Activated B cell treated with CpG ODN at 0.5 μM for 24 hours (primary cell): ENCODE results near the gene ADGRE1. TPM values are rescaled to one million over a fixed set of nuclear protein-coding genes. Genes with fewer than 3 reads are reported as not detected.
A peak's percentile ranks its signal among the peaks of the same experiment; 100 is the strongest.

Source experiments
- ATAC-seq: fragments of 200-7000 bp; cut with Tn5 transposase; one replicate; pipeline ENCODE4 v1.10.0; 2021; ENCODE audit warnings: low read depth, mild to moderate bottlenecking, moderate library complexity
- CTCF ChIA-PET: fragments of 350-600 bp; sonication (Branson Sonifier 250); formaldehyde crosslinking; loops from one replicate; lab custom pipeline; 2021; ENCODE audit warnings: antibody characterized with exemption; lab: Charles Lee
- POLR2A ChIA-PET: fragments of 350-600 bp; sonication (Branson Sonifier 250); formaldehyde crosslinking; loops from one replicate; lab custom pipeline; 2021; ENCODE audit warnings: antibody characterized with exemption; lab: Charles Lee
- DNase-seq: peaks from one replicate; pipeline ENCODE4 v3.0.0; 2022
- H3K27ac Mint-ChIP-seq: one replicate; pipeline ENCODE4 v1.8.0; 2020; ENCODE audit warnings: mixed read lengths
- H3K27me3 Mint-ChIP-seq: one replicate; pipeline ENCODE4 v1.8.0; 2021; ENCODE audit warnings: mixed read lengths
- H3K36me3 Mint-ChIP-seq: one replicate; pipeline ENCODE4 v1.8.0; 2021; ENCODE audit warnings: low read depth, mixed read lengths
- H3K4me1 Mint-ChIP-seq: one replicate; pipeline ENCODE4 v1.8.0; 2021; ENCODE audit warnings: mixed read lengths
- H3K4me3 Mint-ChIP-seq: one replicate; pipeline ENCODE4 v1.8.0; 2020; ENCODE audit warnings: mild to moderate bottlenecking, mixed read lengths
- H3K9me3 Mint-ChIP-seq: one replicate; pipeline ENCODE4 v1.8.0; 2020; ENCODE audit warnings: mixed read lengths
- CTCF ChIP-seq: fragments of 200-600 bp; IDR thresholded peaks from one replicate; pipeline ENCODE4 v1.8.0; 2022; ENCODE audit warnings: antibody characterized with exemption, mild to moderate bottlenecking
- intact Hi-C: fragments of 100-400 bp; cut with micrococcal nuclease; formaldehyde crosslinking; loops from one replicate; pipeline ENCODE4 v1.15.1; 2024
- total RNA-seq: library from RNA; stranded (reverse); gene quantifications from 2 replicates; pipeline ENCODE4 v1.2.3, GENCODE V29; 2022

The ADGRE1 gene
- 0.15 and 0.18 TPM in 2 replicates for total RNA-seq

GRCh38 chr19:6887316-6887715 is at the start of gene ADGRE1:
Gene ADGRE1, plus strand, starts transcription at chr19:6887579. Its CDS starts 30 bp downstream, at chr19:6887609.
- H3K27me3 Mint-ChIP-seq = peaks cover 16% of the 10 kb centered on the region
- no peak for TF ChIP-seq CTCF
- peaks cover 8% of the 10 kb centered on the region for H3K4me1 Mint-ChIP-seq
- H3K27ac Mint-ChIP-seq = no peak within 1 kb of the TSS
- DNase-seq = no peak
- intact Hi-C loops = no loop called here
- ATAC-seq = no peak
- peaks cover 8% of the 10 kb centered on the region for H3K9me3 Mint-ChIP-seq
- POLR2A ChIA-PET = no interaction called here
- no peak within 1 kb of the TSS for H3K4me3 Mint-ChIP-seq
- CTCF ChIA-PET = no interaction called here
- H3K36me3 Mint-ChIP-seq = no peaks in the 10 kb centered on the region

GRCh38 chr19:6838062-6838655 is 49.2 kb upstream of the ADGRE1 start:
- no peak for DNase-seq
- no peak for TF ChIP-seq CTCF
- no peaks in the 10 kb centered on the region for H3K9me3 Mint-ChIP-seq
- H3K4me3 Mint-ChIP-seq = no peak overlapping the region
- H3K4me1 Mint-ChIP-seq = no peaks in the 10 kb centered on the region
- POLR2A ChIA-PET = interaction anchor here (0.8 to 1.1 kb wide), 2 partner anchors 15 to 652 kb away, joined by 3 to 4 read pairs; no protein-coding TSS in a partner anchor
- H3K36me3 Mint-ChIP-seq = peaks cover 64% of the 10 kb centered on the region
- H3K27me3 Mint-ChIP-seq = no peaks in the 10 kb centered on the region
- CTCF ChIA-PET = no interaction called here
- no peak overlapping the region for H3K27ac Mint-ChIP-seq
- no peak for ATAC-seq
- intact Hi-C loops = no loop called here

- ChIA-PET CTCF (interaction anchor here (0.9 kb wide), 1 partner anchor 104 kb away, joined by 3 read pairs; no protein-coding TSS in a partner anchor), POLR2A (interaction anchor here (0.7 to 1.1 kb wide), 3 partner anchors 21 to 318 kb away, joined by 3 to 7 read pairs (median 5); no protein-coding TSS in a partner anchor)
- ATAC-seq = no peak
Measured at GRCh38 chr19:6842871-6843607, 44.3 kb upstream of the ADGRE1 start.

GRCh38 chr19:6847828-6848200 is 39.6 kb upstream of the ADGRE1 start:
- ATAC-seq (no peak), DNase-seq (no peak)
- intact Hi-C loops = no loop called here
- Mint-ChIP-seq H3K36me3 (peaks cover 55% of the 10 kb centered on the region), H3K27me3 (no peaks in the 10 kb centered on the region), H3K9me3 (no peaks in the 10 kb centered on the region), H3K4me3 (no peak overlapping the region), H3K4me1 (no peaks in the 10 kb centered on the region), H3K27ac (no peak overlapping the region)
- ChIA-PET POLR2A (no interaction called here), CTCF (no interaction called here)
- no peak for TF ChIP-seq CTCF

More at GRCh38 chr19:6842871-6843607, 44.3 kb upstream of the ADGRE1 start:
- H3K27ac Mint-ChIP-seq = peak overlapping the region; percentile 64
- no peak overlapping the region for H3K4me3 Mint-ChIP-seq
- TF ChIP-seq CTCF = no peak
- H3K4me1 Mint-ChIP-seq = no peaks in the 10 kb centered on the region
- H3K9me3 Mint-ChIP-seq = no peaks in the 10 kb centered on the region
- H3K36me3 Mint-ChIP-seq = peaks cover 50% of the 10 kb centered on the region
- intact Hi-C loops = no loop called here
- H3K27me3 Mint-ChIP-seq = no peaks in the 10 kb centered on the region
- no peak for DNase-seq

- no peak for TF ChIP-seq CTCF
- POLR2A ChIA-PET = interaction anchor here (1.0 kb wide), 1 partner anchor 77 kb away, joined by 3 read pairs; the partner anchor contains the start of gene VAV1
- intact Hi-C loops = no loop called here
- DNase-seq (no peak), ATAC-seq (no peak)
- no peak overlapping the region for H3K4me3 Mint-ChIP-seq
- no peaks in the 10 kb centered on the region for H3K4me1 Mint-ChIP-seq
- no peak overlapping the region for H3K27ac Mint-ChIP-seq
- H3K36me3 Mint-ChIP-seq = peaks cover 53% of the 10 kb centered on the region
- H3K9me3 Mint-ChIP-seq = no peaks in the 10 kb centered on the region
- no peaks in the 10 kb centered on the region for H3K27me3 Mint-ChIP-seq
- CTCF ChIA-PET = no interaction called here
Measured at GRCh38 chr19:6848986-6849385, 38.4 kb upstream of the ADGRE1 start.
